Keratinocyte (primary cell): ENCODE measurements around the gene DGKI.

ENCODE experiments used
- CTCF ChIP-seq, 3 experiments: IDR thresholded peaks in 1 of 3; conservative IDR thresholded peaks in 1 of 3; optimal IDR thresholded peaks in 1 of 3; 2 replicates in 2 of 3; 3 replicates in 1 of 3; pipeline versions ENCODE3 to v1.5.1; 2011; ENCODE audit warnings: low read length in 3 of 3, mild to moderate bottlenecking in 3 of 3, moderate library complexity in 2 of 3, control low read depth in 1 of 3, inconsistent platforms in 1 of 3; ENCODE audit not compliant: insufficient read depth in 2 of 3; ENCODE audit errors: extremely low read depth in 1 of 3
- EZH2 ChIP-seq: IDR thresholded peaks from one replicate; pipeline ENCODE4 v1.6.1; 2012; ENCODE audit warnings: inconsistent platforms, mild to moderate bottlenecking, low read length, moderate library complexity

DNA sequence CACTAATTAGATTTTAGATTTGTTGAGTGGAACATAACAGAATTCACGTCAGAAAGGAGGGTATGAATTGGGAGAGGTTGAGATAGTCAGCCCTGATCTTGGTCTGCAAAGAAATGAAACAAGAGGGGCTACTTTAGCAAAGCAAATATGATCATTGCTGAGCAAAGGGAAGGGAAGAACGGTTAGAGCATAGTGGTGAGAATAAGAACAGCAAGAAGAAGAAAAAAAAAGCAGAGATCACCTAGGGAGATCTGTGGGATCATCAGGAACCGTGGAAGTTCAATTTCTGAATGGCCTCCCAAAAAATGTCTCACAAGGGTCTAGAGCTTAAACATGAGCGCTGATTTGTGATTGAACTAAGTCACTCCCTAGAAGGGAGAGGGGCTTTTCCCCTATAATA lies 156.1 kb downstream of the DGKI start:
- TF ChIP-seq CTCF (optimal IDR thresholded peaks at IDR 0.05 in 1 of 3, IDR thresholded peaks at IDR 0.05 in 1 of 3, conservative IDR thresholded peaks at IDR 0.05 in 1 of 3; ENCODE audit: extremely low read depth in 1 of 3, insufficient read depth in 2 of 3, low read length in 3 of 3) (no peak), EZH2 (no peak)
